ENCODE measurements around the gene TMIE. TPM values are rescaled to one million over a fixed set of nuclear protein-coding genes. Genes with fewer than 3 reads are reported as not detected.

The TMIE gene
- total RNA-seq, 4 donors from 2014 or later = not detected

GRCh38 chr3:46713050-46713897 lies 12.1 kb downstream of the TMIE start:
- in situ Hi-C loops (cut with MboI; ENCODE audit: low pct_ligation_motif_present in 1 of 4, low pct_unique_long_range_greater_than_20kb in 1 of 4, low sequenced_read_pairs in 3 of 4) = loop anchor here (5.0 to 25.0 kb wide), 7 partner anchors 149 to 649 kb away; partner anchors contain the start of gene MYL3 (in 1 of the 4)
- H3K27ac ChIP-seq = no peak overlapping the region
- no peak for TF ChIP-seq POLR2A (IDR thresholded peaks at IDR 0.05)
- no peak for TF ChIP-seq CTCF (IDR thresholded peaks at IDR 0.05)
- no peak for TF ChIP-seq EP300 (IDR thresholded peaks at IDR 0.05; ENCODE audit: low read depth)
- H3K9me3 ChIP-seq = no peaks in the 10 kb centered on the region
- no peaks in the 10 kb centered on the region for H3K4me1 ChIP-seq
- intact Hi-C loops (cut with DNase I; ENCODE audit: low total_unique reads) = no loop called here
- WGBS, 2 donors (ENCODE audit: low coverage in 1 of 2) = 79 to 84% methylated on average over 4 to 13 of the region's 14 CpGs
- no peaks in the 10 kb centered on the region for H3K36me3 ChIP-seq
- DNase-seq = peak; percentile 1
- peaks cover 12% of the 10 kb centered on the region for H3K27me3 ChIP-seq
- H3K4me3 ChIP-seq = no peak overlapping the region

DNA sequence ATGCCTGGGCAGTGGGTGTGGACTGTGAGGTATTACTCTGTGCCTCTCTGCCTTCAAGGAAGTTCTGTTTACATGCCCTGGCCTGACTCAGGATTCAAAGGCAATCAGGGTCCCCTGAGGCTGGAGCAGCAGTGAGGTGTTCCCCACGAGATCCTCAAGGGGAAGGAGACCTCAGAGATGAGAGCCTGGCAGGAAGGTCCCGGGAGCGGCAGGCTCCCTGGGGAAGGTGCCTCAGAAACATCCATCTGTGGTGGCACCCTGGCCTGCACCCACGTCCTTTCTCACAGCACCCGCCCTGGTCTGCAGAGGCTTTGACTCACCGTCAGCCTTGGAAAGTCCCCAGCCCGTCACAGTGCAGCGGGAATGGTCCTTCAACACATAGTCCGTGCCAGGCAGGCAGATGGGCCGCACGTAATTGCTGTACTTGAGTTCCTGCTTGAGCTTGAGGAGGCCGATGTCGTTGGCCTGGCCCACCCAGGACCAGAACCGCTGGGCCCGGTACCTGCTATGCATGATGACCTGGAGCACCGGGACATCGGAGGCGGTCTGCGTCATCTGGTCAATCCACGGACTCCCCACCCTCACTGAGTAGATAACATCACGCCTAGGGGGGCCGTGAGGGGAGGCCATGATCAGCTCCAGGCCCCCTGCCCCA lies 12.8 kb downstream of the TMIE start:
- 74% methylated on average over 18 of the region's 22 CpGs; no CpG with 5 or more reads in 1 of the 2 donors for WGBS, 2 donors (ENCODE audit: low coverage in 1 of 2)
- DNase-seq = no peak
- H3K36me3 ChIP-seq = no peaks in the 10 kb centered on the region
- no peak overlapping the region for H3K27ac ChIP-seq
- TF ChIP-seq POLR2A (IDR thresholded peaks at IDR 0.05) = no peak
- no peak for TF ChIP-seq CTCF (IDR thresholded peaks at IDR 0.05)
- TF ChIP-seq EP300 (IDR thresholded peaks at IDR 0.05; ENCODE audit: low read depth) = no peak
- no peak for TF ChIP-seq POLR2AphosphoS5 (IDR thresholded peaks at IDR 0.05)
- no peaks in the 10 kb centered on the region for H3K9me3 ChIP-seq
- in situ Hi-C loops (cut with MboI; ENCODE audit: low pct_ligation_motif_present in 1 of 4, low pct_unique_long_range_greater_than_20kb in 1 of 4, low sequenced_read_pairs in 3 of 4) = loop anchor here (5.0 to 25.0 kb wide), 7 partner anchors 148 to 648 kb away; partner anchors contain the start of gene MYL3 (in 1 of the 4)
- H3K4me1 ChIP-seq = no peaks in the 10 kb centered on the region
- intact Hi-C loops (cut with DNase I; ENCODE audit: low total_unique reads) = no loop called here
- H3K27me3 ChIP-seq = peaks cover 17% of the 10 kb centered on the region
- H3K4me3 ChIP-seq = no peak overlapping the region

- in situ Hi-C loops (cut with MboI; ENCODE audit: low pct_ligation_motif_present in 1 of 4, low pct_unique_long_range_greater_than_20kb in 1 of 4, low sequenced_read_pairs in 3 of 4) (loop anchor here (5.0 to 25.0 kb wide), 7 partner anchors 147 to 647 kb away; partner anchors contain the start of gene MYL3 (in 1 of the 4)), intact Hi-C loops (cut with DNase I; ENCODE audit: low total_unique reads) (no loop called here)
- H3K4me3 ChIP-seq = no peak overlapping the region
- no peaks in the 10 kb centered on the region for H3K36me3 ChIP-seq
- H3K27ac ChIP-seq = no peak overlapping the region
- 75 to 87% methylated on average over 4 to 10 of the region's 10 CpGs for WGBS, 2 donors (ENCODE audit: low coverage in 1 of 2)
- TF ChIP-seq EP300 (IDR thresholded peaks at IDR 0.05; ENCODE audit: low read depth) (no peak), POLR2A (IDR thresholded peaks at IDR 0.05) (no peak)
- no peak for DNase-seq
- peaks cover 18% of the 10 kb centered on the region for H3K27me3 ChIP-seq
- H3K4me1 ChIP-seq = no peaks in the 10 kb centered on the region
- no peaks in the 10 kb centered on the region for H3K9me3 ChIP-seq
These were observed 13.7 kb downstream of the TMIE start for GRCh38 chr3:46714728-46715506.

DNA sequence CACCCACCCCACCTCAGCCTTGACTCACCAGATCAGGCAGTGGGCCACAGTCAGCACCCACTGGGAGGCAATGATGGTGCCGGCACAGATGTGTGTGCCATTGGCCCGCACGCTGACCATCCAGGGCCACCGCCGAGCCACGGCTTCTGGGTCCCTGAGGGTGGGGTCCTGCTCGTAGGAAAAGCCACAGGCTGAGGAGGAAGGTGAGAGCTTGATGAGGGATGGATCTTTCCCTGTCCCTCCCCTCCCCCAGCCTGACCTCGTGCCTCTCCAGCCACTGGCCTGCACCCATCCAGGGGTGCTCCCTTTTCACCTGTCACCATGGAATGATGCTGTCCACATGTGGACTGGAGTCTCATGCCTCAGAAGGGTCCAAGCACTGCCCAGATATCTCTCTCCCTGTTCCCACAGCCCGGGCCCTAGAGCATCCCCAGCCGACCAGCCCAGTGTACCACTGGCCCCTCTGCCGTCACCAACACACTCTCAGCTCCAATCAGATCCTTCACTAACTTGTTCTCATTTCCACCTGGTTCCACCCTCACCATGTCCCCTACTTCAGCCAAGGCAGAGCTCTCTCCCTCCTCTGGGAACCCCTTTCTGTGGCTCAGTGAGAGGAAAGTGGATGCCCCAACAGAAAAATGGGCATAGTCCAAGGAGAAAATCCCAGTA lies 14.4 kb downstream of the TMIE start:
- in situ Hi-C loops (cut with MboI; ENCODE audit: low pct_ligation_motif_present in 1 of 4, low pct_unique_long_range_greater_than_20kb in 1 of 4, low sequenced_read_pairs in 3 of 4) (loop anchor here (10.0 to 25.0 kb wide), 6 partner anchors 147 to 647 kb away; partner anchors contain the start of gene MYL3 (in 1 of the 4)), intact Hi-C loops (cut with DNase I; ENCODE audit: low total_unique reads) (no loop called here)
- DNase-seq = no peak
- 87 to 93% methylated on average over 3 to 9 of the region's 11 CpGs for WGBS, 2 donors (ENCODE audit: low coverage in 1 of 2)
- H3K27ac ChIP-seq = no peak overlapping the region
- no peak overlapping the region for H3K4me3 ChIP-seq
- no peaks in the 10 kb centered on the region for H3K4me1 ChIP-seq
- H3K36me3 ChIP-seq = no peaks in the 10 kb centered on the region
- TF ChIP-seq EP300 (IDR thresholded peaks at IDR 0.05; ENCODE audit: low read depth) (no peak), CTCF (IDR thresholded peaks at IDR 0.05) (no peak), POLR2AphosphoS5 (IDR thresholded peaks at IDR 0.05) (no peak), POLR2A (IDR thresholded peaks at IDR 0.05) (no peak)
- H3K27me3 ChIP-seq = peaks cover 25% of the 10 kb centered on the region
- H3K9me3 ChIP-seq = no peaks in the 10 kb centered on the region
